ENCODE measurements around the gene MYO1E. TPM values are rescaled to one million over a fixed set of nuclear protein-coding genes. Genes with fewer than 3 reads are reported as not detected.
"Not testable (repeated sequence)": the region's sequence is repeated elsewhere in the genome, so short reads cannot be mapped to it uniquely, and the experiment has no call there.

The MYO1E gene
- polyA plus RNA-seq, 6 donors from 2014 or later, result 32.4 to 80.0 (median 45.3) TPM

DNA sequence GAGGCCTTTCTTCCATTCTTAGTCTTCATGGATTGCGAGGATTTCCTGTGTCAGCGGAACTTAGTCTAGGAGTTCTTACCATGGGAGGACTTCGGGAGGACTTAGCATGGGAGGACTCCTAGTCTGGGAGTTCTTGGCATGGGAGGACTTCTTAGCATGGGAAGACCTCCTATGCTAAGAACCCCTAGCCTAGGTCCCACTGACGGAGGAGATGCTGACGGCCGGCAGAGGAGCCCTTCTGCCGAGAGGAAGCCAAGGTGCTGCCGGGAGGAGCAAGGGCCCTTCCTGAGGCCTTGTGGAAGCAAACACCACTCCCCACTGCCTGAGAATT is 201.6 kb downstream of the MYO1E start:
- Mint-ChIP-seq H3K27ac (no peak overlapping the region), H3K27me3 (no peaks in the 10 kb centered on the region), H3K9me3 (peaks cover 0 to 8% (median 3%) of the 10 kb centered on the region in 7 donors), H3K36me3 (peaks cover 11 to 26% of the 10 kb centered on the region in 2 donors), H3K4me3 (no peak overlapping the region), H3K4me1 (peaks cover 0 to 2% (median 0%) of the 10 kb centered on the region in 3 donors)
- ATAC-seq (ENCODE audit: low read depth in 2 of 2), result no peak
- DNase-seq, result no peak

DNA sequence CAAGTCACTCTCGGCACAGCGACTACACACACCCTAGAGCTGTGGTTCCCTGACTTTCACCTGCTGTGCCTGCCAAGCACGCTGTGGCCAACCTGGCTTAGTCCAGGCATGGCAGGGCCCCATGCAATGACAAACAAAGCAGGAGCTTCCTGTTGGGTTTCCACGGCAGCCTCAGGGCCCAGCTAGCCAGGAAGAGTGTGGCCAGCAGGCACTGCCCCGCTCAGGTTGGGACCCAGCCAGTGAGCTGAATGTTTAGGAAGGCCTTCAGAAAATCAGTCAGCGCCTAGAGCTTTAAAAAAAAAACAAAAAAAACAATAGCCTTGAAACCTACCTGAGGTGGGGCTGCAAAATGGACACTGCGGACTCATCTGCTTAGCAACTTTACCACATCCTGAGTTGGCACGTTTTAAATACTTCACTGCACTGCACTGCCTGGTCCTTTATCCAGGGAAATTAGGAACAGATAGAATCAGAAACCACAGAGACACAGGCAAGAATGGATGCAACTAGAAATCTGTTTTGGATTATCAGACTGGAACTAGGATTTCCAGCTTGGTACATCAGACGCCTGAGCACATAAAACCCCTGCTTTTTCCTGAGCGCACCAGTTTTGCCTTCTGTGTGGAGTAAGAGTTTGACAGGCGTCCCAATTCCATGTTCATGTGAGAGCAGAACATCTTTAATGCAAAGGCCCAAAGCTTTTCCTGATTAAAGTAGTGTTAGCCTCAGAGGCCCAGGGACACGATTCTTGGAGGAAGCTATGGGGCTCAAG is 202.2 kb downstream of the MYO1E start:
- Mint-ChIP-seq H3K27ac (peak overlapping the region in 2 of 6 donors; percentile 11 to 38), H3K9me3 (peaks cover 0 to 8% (median 3%) of the 10 kb centered on the region in 7 donors), H3K27me3 (no peaks in the 10 kb centered on the region), H3K4me3 (no peak overlapping the region), H3K36me3 (peaks cover 11 to 28% of the 10 kb centered on the region in 2 donors), H3K4me1 (peaks cover 0 to 2% (median 0%) of the 10 kb centered on the region in 3 donors)
- ATAC-seq (ENCODE audit: low read depth in 2 of 2) (no peak), DNase-seq (no peak)

DNA sequence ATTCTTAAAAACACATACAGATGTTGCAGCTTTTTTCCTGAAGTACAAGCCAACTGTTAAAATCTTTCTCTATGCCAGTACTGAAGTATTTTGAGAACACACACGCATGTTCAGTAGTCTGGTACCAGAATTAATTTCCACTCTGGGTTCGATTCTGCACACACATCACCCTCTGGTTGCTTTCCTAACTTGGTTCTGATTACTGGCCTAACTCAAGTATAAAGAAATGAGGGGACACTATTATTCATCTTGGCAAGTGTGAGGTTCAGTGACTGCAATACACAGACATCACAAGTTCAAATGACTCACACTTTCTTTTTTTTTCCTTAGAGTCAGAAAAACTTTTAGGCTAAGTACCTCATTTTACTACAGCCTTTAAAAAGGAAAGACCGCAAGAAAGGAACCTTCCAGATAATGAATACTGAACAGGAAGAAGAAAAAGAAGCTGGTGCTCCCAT is 203.4 kb downstream of the MYO1E start:
- peak overlapping the region in 1 of 6 donors; percentile 74 for H3K27ac Mint-ChIP-seq

GRCh38 chr15:59168536-59168935 is 204.1 kb downstream of the MYO1E start:
- no peak overlapping the region for H3K4me3 Mint-ChIP-seq
- no peak for DNase-seq
- H3K27me3 Mint-ChIP-seq, result no peaks in the 10 kb centered on the region
- no peak for ATAC-seq (ENCODE audit: low read depth in 2 of 2)
- no peak overlapping the region for H3K27ac Mint-ChIP-seq
- H3K9me3 Mint-ChIP-seq, result peaks cover 0 to 2% (median under 1%) of the 10 kb centered on the region in 7 donors
- peaks cover 0 to 2% (median 2%) of the 10 kb centered on the region in 3 donors for H3K4me1 Mint-ChIP-seq
- H3K36me3 Mint-ChIP-seq, result peaks cover 10 to 15% of the 10 kb centered on the region in 2 donors

More for the DNA sequence above, 203.4 kb downstream of the MYO1E start:
- DNase-seq, result no peak
- peaks cover 0 to 8% (median 3%) of the 10 kb centered on the region in 7 donors for H3K9me3 Mint-ChIP-seq
- no peak for ATAC-seq (ENCODE audit: low read depth in 2 of 2)
- H3K4me3 Mint-ChIP-seq, result no peak overlapping the region
- H3K4me1 Mint-ChIP-seq, result peaks cover 0 to 2% (median 2%) of the 10 kb centered on the region in 3 donors
- H3K36me3 Mint-ChIP-seq, result peaks cover 17 to 22% of the 10 kb centered on the region in 2 donors
- H3K27me3 Mint-ChIP-seq, result no peaks in the 10 kb centered on the region

- H3K4me1 Mint-ChIP-seq, result peaks cover 0 to 2% (median 2%) of the 10 kb centered on the region in 3 donors
- no peak for DNase-seq
- peak overlapping the region in 2 of 6 donors; percentile 17 to 23 for H3K27ac Mint-ChIP-seq
- no peaks in the 10 kb centered on the region for H3K27me3 Mint-ChIP-seq
- H3K36me3 Mint-ChIP-seq, result peaks cover 13% of the 10 kb centered on the region in 2 donors
- no peaks in the 10 kb centered on the region for H3K9me3 Mint-ChIP-seq
- no peak for ATAC-seq (ENCODE audit: low read depth in 2 of 2)
- no peak overlapping the region for H3K4me3 Mint-ChIP-seq
These were observed 205.9 kb downstream of the MYO1E start for GRCh38 chr15:59166601-59167265.

- H3K4me3 Mint-ChIP-seq, result no peak overlapping the region
- peaks cover 0 to 2% (median 2%) of the 10 kb centered on the region in 3 donors for H3K4me1 Mint-ChIP-seq
- peaks cover 13% of the 10 kb centered on the region in 2 donors for H3K36me3 Mint-ChIP-seq
- H3K27ac Mint-ChIP-seq, result peak overlapping the region in 2 of 6 donors; percentile 23 to 95
- no peak for ATAC-seq (ENCODE audit: low read depth in 2 of 2)
- DNase-seq, result no peak
- H3K27me3 Mint-ChIP-seq, result no peaks in the 10 kb centered on the region
- H3K9me3 Mint-ChIP-seq, result no peaks in the 10 kb centered on the region
These were observed 206.5 kb downstream of the MYO1E start for GRCh38 chr15:59166166-59166565.

GRCh38 chr15:59165726-59166125 is 206.9 kb downstream of the MYO1E start:
- Mint-ChIP-seq H3K27ac (peak overlapping the region in 1 of 6 donors; percentile 23), H3K27me3 (no peaks in the 10 kb centered on the region), H3K9me3 (no peaks in the 10 kb centered on the region), H3K36me3 (peaks cover 13% of the 10 kb centered on the region in 2 donors), H3K4me3 (no peak overlapping the region), H3K4me1 (peaks cover 0 to 2% (median 2%) of the 10 kb centered on the region in 3 donors)
- DNase-seq (no peak), ATAC-seq (ENCODE audit: low read depth in 2 of 2) (no peak)

DNA sequence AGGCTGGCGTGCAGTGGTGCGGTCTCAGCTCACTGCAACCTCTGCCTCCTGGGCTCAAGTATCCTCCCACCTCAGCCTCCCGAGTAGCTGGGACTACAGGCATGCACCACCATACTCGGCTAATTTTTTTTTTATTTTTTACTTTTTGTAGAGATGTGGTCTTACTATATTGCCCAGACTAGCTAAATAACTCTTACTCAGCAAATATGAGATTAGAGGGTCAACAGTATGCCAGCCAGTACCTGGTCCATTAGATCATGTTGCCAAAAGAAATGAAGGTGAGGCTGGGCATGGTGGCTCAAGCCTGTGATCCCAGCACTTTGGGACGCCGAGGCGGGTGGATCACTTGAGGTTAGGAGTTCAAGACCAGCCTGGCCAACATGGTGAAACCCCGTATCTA is 210.6 kb downstream of the MYO1E start:
- not testable (repeated sequence) for DNase-seq; H3K27me3 Mint-ChIP-seq; H3K9me3 Mint-ChIP-seq; H3K4me3 Mint-ChIP-seq; H3K4me1 Mint-ChIP-seq; ATAC-seq (ENCODE audit: low read depth in 2 of 2); H3K27ac Mint-ChIP-seq
- H3K36me3 Mint-ChIP-seq, result peaks cover 19% of the 10 kb centered on the region in 2 donors

DNA sequence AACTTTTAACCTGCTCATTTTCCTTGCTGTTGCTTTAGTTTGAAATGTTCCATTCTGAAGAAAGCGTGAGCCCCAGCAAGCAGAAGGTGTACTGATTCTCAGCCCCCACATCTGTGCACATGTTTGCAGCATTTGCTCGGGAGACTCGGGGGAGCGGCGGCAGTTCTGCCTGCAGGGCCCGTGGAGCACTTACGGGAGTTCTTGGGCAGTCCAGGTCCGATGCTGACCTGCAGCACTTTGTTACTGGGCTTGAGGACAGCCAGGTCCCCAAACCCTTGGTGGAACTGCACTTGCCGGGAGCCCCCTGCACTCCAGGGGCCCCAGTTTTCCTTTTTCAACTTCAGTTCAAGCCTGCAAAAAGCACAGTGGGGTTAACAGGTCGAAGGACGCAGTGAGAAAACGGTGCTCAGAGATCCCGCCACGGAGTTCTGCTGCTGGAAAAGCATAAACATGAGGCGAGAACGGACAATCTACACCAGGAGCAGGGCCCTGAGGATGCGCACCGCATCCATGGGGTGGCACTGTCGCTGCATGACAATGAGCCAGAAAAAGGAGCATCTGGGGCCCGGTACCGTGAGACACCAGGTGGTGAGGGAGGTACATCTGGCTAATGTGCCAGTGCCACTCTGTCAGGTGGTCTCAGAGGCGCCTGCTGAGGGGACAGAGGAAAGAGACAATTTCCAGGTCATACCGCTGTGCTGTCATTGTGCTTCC is 211.6 kb downstream of the MYO1E start:
- peak overlapping the region in 2 of 6 donors; percentile 50 to 56 for H3K27ac Mint-ChIP-seq
- H3K9me3 Mint-ChIP-seq, result no peaks in the 10 kb centered on the region
- H3K4me3 Mint-ChIP-seq, result no peak overlapping the region
- no peaks in the 10 kb centered on the region for H3K27me3 Mint-ChIP-seq
- no peak for DNase-seq
- peaks cover 0 to 2% (median 0%) of the 10 kb centered on the region in 3 donors for H3K4me1 Mint-ChIP-seq
- ATAC-seq (ENCODE audit: low read depth in 2 of 2), result peak in 1 of 2 donors; percentile 40
- H3K36me3 Mint-ChIP-seq, result peaks cover 15 to 20% of the 10 kb centered on the region in 2 donors

- no peaks in the 10 kb centered on the region for H3K9me3 Mint-ChIP-seq
- DNase-seq, result no peak
- peaks cover 11 to 13% of the 10 kb centered on the region in 2 donors for H3K36me3 Mint-ChIP-seq
- no peaks in the 10 kb centered on the region for H3K4me1 Mint-ChIP-seq
- H3K27ac Mint-ChIP-seq, result peak overlapping the region in 1 of 6 donors; percentile 10
- no peak overlapping the region for H3K4me3 Mint-ChIP-seq
- ATAC-seq (ENCODE audit: low read depth in 2 of 2), result no peak
- H3K27me3 Mint-ChIP-seq, result no peaks in the 10 kb centered on the region
These were observed 213.5 kb downstream of the MYO1E start for GRCh38 chr15:59159210-59159609.

- Mint-ChIP-seq H3K4me3 (peak overlapping the region in 1 of 8 donors; percentile 70), H3K27me3 (no peaks in the 10 kb centered on the region), H3K4me1 (no peaks in the 10 kb centered on the region), H3K27ac (peak overlapping the region in 2 of 6 donors; percentile 10 to 54), H3K36me3 (peaks cover 14 to 15% of the 10 kb centered on the region in 2 donors), H3K9me3 (no peaks in the 10 kb centered on the region)
- ATAC-seq (ENCODE audit: low read depth in 2 of 2) (no peak), DNase-seq (no peak)
These were observed 214.0 kb downstream of the MYO1E start for GRCh38 chr15:59158701-59159034.

- Mint-ChIP-seq H3K9me3 (no peaks in the 10 kb centered on the region), H3K27ac (peak overlapping the region in 2 of 6 donors; percentile 10 to 55), H3K27me3 (no peaks in the 10 kb centered on the region), H3K4me1 (no peaks in the 10 kb centered on the region), H3K4me3 (no peak overlapping the region), H3K36me3 (peaks cover 19 to 20% of the 10 kb centered on the region in 2 donors)
- DNase-seq (no peak), ATAC-seq (ENCODE audit: low read depth in 2 of 2) (no peak)
These were observed 214.6 kb downstream of the MYO1E start for GRCh38 chr15:59157840-59158700.

GRCh38 chr15:59157396-59157795 is 215.3 kb downstream of the MYO1E start:
- Mint-ChIP-seq H3K4me3 (no peak overlapping the region), H3K27ac (peak overlapping the region in 2 of 6 donors; percentile 18 to 89), H3K4me1 (no peaks in the 10 kb centered on the region), H3K36me3 (peaks cover 16 to 21% of the 10 kb centered on the region in 2 donors), H3K9me3 (no peaks in the 10 kb centered on the region), H3K27me3 (no peaks in the 10 kb centered on the region)
- ATAC-seq (ENCODE audit: low read depth in 2 of 2) (no peak), DNase-seq (no peak)

Measured in naive B cell (primary cell).